A549 (cell line): Measurements from ENCODE around the gene TCF4. TPM values are rescaled to one million over a fixed set of nuclear protein-coding genes. Genes with fewer than 3 reads are reported as not detected.

Source experiments
- ATAC-seq, 2 experiments: fragments of 200-7000 bp in 1 of 2; fragments of >200 bp in 1 of 2; cut with Nextera tagmentation in 1 of 2; cut with Tn5 transposase in 1 of 2; 3 replicates each; pipeline versions ENCODE4 v1.8.0 to v1.9.1; 2018 to 2020; ENCODE audit warnings: mild to moderate bottlenecking in 1 of 2, moderate library complexity in 1 of 2
- CTCF ChIA-PET: fragments of 300-600 bp; sonication (Branson Sonifier 250); formaldehyde crosslinking; extraction: SDS; loops from one replicate; lab custom pipeline; 2021; ENCODE audit warnings: antibody characterized with exemption, inconsistent platforms; lab: Yijun Ruan, JAX
- POLR2A ChIA-PET: fragments of 350-600 bp; formaldehyde crosslinking; extraction: SDS; loops from one replicate; lab custom pipeline; 2021; ENCODE audit warnings: antibody characterized with exemption, inconsistent platforms; lab: Yijun Ruan, JAX
- DNase-seq, 2 experiments: peaks; one replicate each; pipeline versions ENCODE4 v3.0.0 to v3.0.0-alpha.2; 2011 to 2016; ENCODE audit warnings: low read depth in 1 of 2, low spot score in 1 of 2
- FAIRE-seq: peaks from 2 replicates; lab custom pipeline; 2011; peaks lifted over from hg19 to GRCh38; lab: Jason Lieb, UNC
- H3K27ac ChIP-seq, 2 experiments: fragments of >200 bp; sonication (Bioruptor Twin); formaldehyde crosslinking; 3 replicates each; pipeline ENCODE4 v1.5.1; 2016 to 2017
- H3K4me1 ChIP-seq: fragments of >200 bp; sonication (Bioruptor Twin); formaldehyde crosslinking; 3 replicates; pipeline ENCODE4 v1.6.1; 2016
- H3K4me2 ChIP-seq: fragments of >200 bp; sonication (Bioruptor Twin); formaldehyde crosslinking; 3 replicates; pipeline ENCODE4 v1.6.1; 2016
- H3K4me3 ChIP-seq: fragments of >200 bp; sonication (Bioruptor Twin); formaldehyde crosslinking; 3 replicates; pipeline ENCODE4 v1.5.1; 2016
- H3K9me3 ChIP-seq: fragments of >200 bp; sonication (Bioruptor Twin); formaldehyde crosslinking; 3 replicates; pipeline ENCODE4 v1.6.1; 2016
- CBX2 ChIP-seq: fragments of 200-600 bp; sonication (generic); IDR thresholded peaks from 2 replicates; pipeline ENCODE4 v1.6.1; 2016; ENCODE audit warnings: low read depth, mild to moderate bottlenecking, borderline replicate concordance
- CBX8 ChIP-seq: fragments of 200-600 bp; sonication (generic); IDR thresholded peaks from 2 replicates; pipeline ENCODE4 v1.6.1; 2016
- EHMT2 ChIP-seq: fragments of 200-600 bp; sonication (generic); IDR thresholded peaks from 2 replicates; pipeline ENCODE4 v1.6.1; 2016; ENCODE audit warnings: antibody characterized with exemption, low read depth, mild to moderate bottlenecking, moderate library complexity
- FOSB ChIP-seq: fragments of 250-450 bp; sonication (Bioruptor Pico); IDR thresholded peaks from 2 replicates; pipeline ENCODE4 v1.5.0; 2020; ENCODE audit warnings: mild to moderate bottlenecking, moderate library complexity
- FOSL2 ChIP-seq, 2 experiments: fragments of 450-650 bp in 1 of 2; fragments of >200 bp in 1 of 2; sonication (Bioruptor Twin) in 1 of 2; formaldehyde crosslinking; IDR thresholded peaks; 2 replicates each; pipeline versions ENCODE4 v1.5.0 to v1.6.1; 2016 to 2020; ENCODE audit warnings: mild to moderate bottlenecking in 1 of 2, moderate library complexity in 1 of 2
- FOXS1 ChIP-seq: fragments of 250-450 bp; sonication (Bioruptor Pico); IDR thresholded peaks from 2 replicates; pipeline ENCODE4 v1.5.0; 2020; ENCODE audit warnings: mild to moderate bottlenecking, moderate library complexity
- HDAC2 ChIP-seq: fragments of 200-600 bp; sonication (generic); IDR thresholded peaks from 2 replicates; pipeline ENCODE4 v1.6.1; 2016
- HEYL ChIP-seq: fragments of 250-450 bp; sonication (Bioruptor Pico); IDR thresholded peaks from 2 replicates; pipeline ENCODE4 v1.8.0; 2021; ENCODE audit warnings: mild to moderate bottlenecking, moderate library complexity
- HMGXB4 ChIP-seq: fragments of 250-450 bp; sonication (Bioruptor Pico); IDR thresholded peaks from 2 replicates; pipeline ENCODE4 v1.5.0; 2021; ENCODE audit warnings: mild to moderate bottlenecking, moderate library complexity, borderline replicate concordance
- HOXA7 ChIP-seq: fragments of 250-450 bp; sonication (Bioruptor Pico); IDR thresholded peaks from 2 replicates; pipeline ENCODE4 v1.5.0; 2020; ENCODE audit warnings: mild to moderate bottlenecking, moderate library complexity
- HOXB5 ChIP-seq: fragments of 250-450 bp; sonication (Bioruptor Pico); IDR thresholded peaks from 2 replicates; pipeline ENCODE4 v1.5.0; 2020; ENCODE audit warnings: mild to moderate bottlenecking, moderate library complexity
- JUN ChIP-seq, 2 experiments: fragments of >200 bp; sonication (Bioruptor Twin); formaldehyde crosslinking; IDR thresholded peaks; 2 replicates in 1 of 2; 3 replicates in 1 of 2; pipeline ENCODE4 v1.6.1; 2016 to 2017
- KDM5A ChIP-seq: fragments of 200-600 bp; sonication (generic); IDR thresholded peaks from 2 replicates; pipeline ENCODE4 v1.6.1; 2016; ENCODE audit warnings: antibody characterized with exemption, mild to moderate bottlenecking
- MAFK ChIP-seq: fragments of 450-650 bp; IDR thresholded peaks from 2 replicates; pipeline ENCODE4 v1.6.1; 2014; ENCODE audit not compliant: partially characterized antibody
- NR3C1 ChIP-seq: fragments of >200 bp; sonication (Bioruptor Twin); formaldehyde crosslinking; IDR thresholded peaks from 3 replicates; pipeline ENCODE4 v1.6.1; 2017
- POLR2AphosphoS2 ChIP-seq: conservative IDR thresholded peaks from 2 replicates; pipeline ENCODE4 v1.6.1; 2012; ENCODE audit warnings: low read length, improper control_type of control experiment, inconsistent platforms
- RCOR1 ChIP-seq: fragments of 150-350 bp; IDR thresholded peaks from 2 replicates; pipeline ENCODE4 v1.6.1; 2014; ENCODE audit warnings: antibody characterized with exemption, low read length, low read depth
- RFX5 ChIP-seq: fragments of 450-650 bp; IDR thresholded peaks from 2 replicates; pipeline ENCODE4 v1.7.1; 2014; ENCODE audit warnings: antibody characterized with exemption, mild to moderate bottlenecking, moderate library complexity
- SREBF2 ChIP-seq: fragments of 450-650 bp; IDR thresholded peaks from 2 replicates; pipeline ENCODE4 v1.6.1; 2014; ENCODE audit warnings: mild to moderate bottlenecking, moderate library complexity
- ZNF302 ChIP-seq: fragments of 250-450 bp; sonication (Bioruptor Pico); IDR thresholded peaks from 2 replicates; pipeline ENCODE4 v1.9.0; 2021; ENCODE audit warnings: inconsistent platforms, mild to moderate bottlenecking, moderate library complexity
- WGBS: methylation state at CpG from one replicate; pipeline ENCODE4 v1.1.6; 2017; ENCODE audit errors: missing lambda C conversion rate; 5-methylcytosine and 5-hydroxymethylcytosine counted together
- polyA plus RNA-seq, 4 experiments: library from polyadenylated mRNA; depleted of rRNA in 3 of 4; stranded (reverse); fragments of >200 nt; fragmentation: RNase III in 1 of 4; extraction: RNeasy Plus Mini Kit Qiagen cat#74134 plus additional on column Dnase treatment in 1 of 4; gene quantifications; 2 replicates in 3 of 4; 3 replicates in 1 of 4; pipeline ENCODE4 v1.2.3, GENCODE V29; 2011 to 2017
- TF ChIP-seq, protein P1 (sequence below): fragments of 200-600 bp; sonication (generic); IDR thresholded peaks from 2 replicates; pipeline ENCODE4 v1.6.1; 2016; ENCODE audit warnings: antibody characterized with exemption, mild to moderate bottlenecking, moderate library complexity
- TF ChIP-seq, protein P2 (sequence below): IDR thresholded peaks from 2 replicates; pipeline ENCODE4 v1.6.1; 2012
- TF ChIP-seq, protein P3 (sequence below): fragments of 150-350 bp; IDR thresholded peaks from 2 replicates; pipeline ENCODE4 v1.6.1; 2014; ENCODE audit warnings: low read depth, mild to moderate bottlenecking, low read length

TCF4 gene
- polyA plus RNA-seq, 2 of the 4 experiments (the other 2 are of a cell fraction) = 3.0 to 4.0 TPM

GRCh38 chr18:55449412-55450140 lies 138.4 kb downstream of the TCF4 start:
- Histone ChIP-seq H3K4me3 (no peak overlapping the region), H3K27ac (no peak overlapping the region), H3K9me3 (peaks cover 2% of the 10 kb centered on the region; the same call in 1 of the 3 replicates), H3K4me2 (no peak overlapping the region), H3K4me1 (no peaks in the 10 kb centered on the region)
- TF ChIP-seq SREBF2 = no peak
- WGBS = 51% methylated on average over 8 of the region's 8 CpGs
- ATAC-seq (no peak), DNase-seq (no peak), FAIRE-seq (no peak)
- ChIA-PET CTCF (no interaction called here), POLR2A (no interaction called here)

GRCh38 chr18:55448420-55448819 lies 139.6 kb downstream of the TCF4 start:
- no peak for TF ChIP-seq KDM5A
- TF ChIP-seq MAFK = no peak
- no peak for TF ChIP-seq ZNF302 (CRISPR knock-in tag)
- TF ChIP-seq, protein P1, sequence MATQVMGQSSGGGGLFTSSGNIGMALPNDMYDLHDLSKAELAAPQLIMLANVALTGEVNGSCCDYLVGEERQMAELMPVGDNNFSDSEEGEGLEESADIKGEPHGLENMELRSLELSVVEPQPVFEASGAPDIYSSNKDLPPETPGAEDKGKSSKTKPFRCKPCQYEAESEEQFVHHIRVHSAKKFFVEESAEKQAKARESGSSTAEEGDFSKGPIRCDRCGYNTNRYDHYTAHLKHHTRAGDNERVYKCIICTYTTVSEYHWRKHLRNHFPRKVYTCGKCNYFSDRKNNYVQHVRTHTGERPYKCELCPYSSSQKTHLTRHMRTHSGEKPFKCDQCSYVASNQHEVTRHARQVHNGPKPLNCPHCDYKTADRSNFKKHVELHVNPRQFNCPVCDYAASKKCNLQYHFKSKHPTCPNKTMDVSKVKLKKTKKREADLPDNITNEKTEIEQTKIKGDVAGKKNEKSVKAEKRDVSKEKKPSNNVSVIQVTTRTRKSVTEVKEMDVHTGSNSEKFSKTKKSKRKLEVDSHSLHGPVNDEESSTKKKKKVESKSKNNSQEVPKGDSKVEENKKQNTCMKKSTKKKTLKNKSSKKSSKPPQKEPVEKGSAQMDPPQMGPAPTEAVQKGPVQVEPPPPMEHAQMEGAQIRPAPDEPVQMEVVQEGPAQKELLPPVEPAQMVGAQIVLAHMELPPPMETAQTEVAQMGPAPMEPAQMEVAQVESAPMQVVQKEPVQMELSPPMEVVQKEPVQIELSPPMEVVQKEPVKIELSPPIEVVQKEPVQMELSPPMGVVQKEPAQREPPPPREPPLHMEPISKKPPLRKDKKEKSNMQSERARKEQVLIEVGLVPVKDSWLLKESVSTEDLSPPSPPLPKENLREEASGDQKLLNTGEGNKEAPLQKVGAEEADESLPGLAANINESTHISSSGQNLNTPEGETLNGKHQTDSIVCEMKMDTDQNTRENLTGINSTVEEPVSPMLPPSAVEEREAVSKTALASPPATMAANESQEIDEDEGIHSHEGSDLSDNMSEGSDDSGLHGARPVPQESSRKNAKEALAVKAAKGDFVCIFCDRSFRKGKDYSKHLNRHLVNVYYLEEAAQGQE = no peak
- no peak for TF ChIP-seq JUN (IDR thresholded peaks at IDR 0.05)
- no peak for TF ChIP-seq CBX2
- no peak for TF ChIP-seq NR3C1
- TF ChIP-seq CBX8 = no peak
- TF ChIP-seq RCOR1 = no peak
- no peak for TF ChIP-seq HMGXB4 (CRISPR knock-in tag)
- TF ChIP-seq EHMT2 = no peak
- TF ChIP-seq, protein P2, sequence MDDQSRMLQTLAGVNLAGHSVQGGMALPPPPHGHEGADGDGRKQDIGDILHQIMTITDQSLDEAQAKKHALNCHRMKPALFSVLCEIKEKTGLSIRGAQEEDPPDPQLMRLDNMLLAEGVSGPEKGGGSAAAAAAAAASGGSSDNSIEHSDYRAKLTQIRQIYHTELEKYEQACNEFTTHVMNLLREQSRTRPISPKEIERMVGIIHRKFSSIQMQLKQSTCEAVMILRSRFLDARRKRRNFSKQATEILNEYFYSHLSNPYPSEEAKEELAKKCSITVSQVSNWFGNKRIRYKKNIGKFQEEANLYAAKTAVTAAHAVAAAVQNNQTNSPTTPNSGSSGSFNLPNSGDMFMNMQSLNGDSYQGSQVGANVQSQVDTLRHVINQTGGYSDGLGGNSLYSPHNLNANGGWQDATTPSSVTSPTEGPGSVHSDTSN = no peak
- no peak for TF ChIP-seq HOXA7 (CRISPR knock-in tag)
- no peak for TF ChIP-seq HDAC2
- TF ChIP-seq FOSB (CRISPR knock-in tag) = no peak
- H3K4me2 ChIP-seq = no peak overlapping the region
- no peak overlapping the region for H3K4me3 ChIP-seq
- FAIRE-seq (no peak), ATAC-seq (no peak), DNase-seq (no peak)
- no peak overlapping the region for H3K27ac ChIP-seq
- ChIA-PET CTCF (no interaction called here), POLR2A (no interaction called here)
- H3K9me3 ChIP-seq = peaks cover 2% of the 10 kb centered on the region; the same call in 1 of the 3 replicates
- no peaks in the 10 kb centered on the region for H3K4me1 ChIP-seq
- 77% methylated on average over 4 of the region's 4 CpGs for WGBS

DNA sequence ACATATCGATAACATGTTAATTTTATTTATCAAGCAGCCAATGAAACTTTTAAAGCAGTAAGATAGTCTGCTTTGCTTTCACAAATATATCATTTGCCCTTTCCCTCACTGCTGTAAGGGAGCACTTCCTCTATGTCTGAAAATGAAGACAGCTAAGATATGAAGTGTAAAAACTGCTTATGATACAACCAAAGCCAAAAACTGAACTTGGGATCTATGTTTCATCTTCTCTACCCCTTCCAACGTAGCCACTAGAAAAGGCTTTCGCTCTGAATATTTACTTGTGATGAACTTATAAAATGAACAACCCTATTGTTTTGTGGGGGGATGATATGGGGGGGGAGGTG lies 140.3 kb downstream of the TCF4 start:
- Histone ChIP-seq H3K4me1 (no peaks in the 10 kb centered on the region), H3K4me3 (no peak overlapping the region), H3K27ac (no peak overlapping the region), H3K9me3 (peaks cover 2% of the 10 kb centered on the region; the same call in 1 of the 3 replicates), H3K4me2 (no peak overlapping the region)
- ChIA-PET CTCF (no interaction called here), POLR2A (no interaction called here)
- no peak for FAIRE-seq
- no peak for DNase-seq
- ATAC-seq = no peak
- 68% methylated on average over 3 of the region's 3 CpGs for WGBS
- TF ChIP-seq FOSL2 (IDR thresholded peaks at IDR 0.05) (no peak), FOSL2 (CRISPR knock-in tag; IDR thresholded peaks at IDR 0.05) (no peak), HEYL (CRISPR knock-in tag) (no peak), HDAC2 (no peak), FOXS1 (CRISPR knock-in tag) (no peak), POLR2AphosphoS2 (no peak), RFX5 (no peak), HOXB5 (CRISPR knock-in tag) (no peak)
- TF ChIP-seq, protein P1 = no peak
- TF ChIP-seq, protein P3, sequence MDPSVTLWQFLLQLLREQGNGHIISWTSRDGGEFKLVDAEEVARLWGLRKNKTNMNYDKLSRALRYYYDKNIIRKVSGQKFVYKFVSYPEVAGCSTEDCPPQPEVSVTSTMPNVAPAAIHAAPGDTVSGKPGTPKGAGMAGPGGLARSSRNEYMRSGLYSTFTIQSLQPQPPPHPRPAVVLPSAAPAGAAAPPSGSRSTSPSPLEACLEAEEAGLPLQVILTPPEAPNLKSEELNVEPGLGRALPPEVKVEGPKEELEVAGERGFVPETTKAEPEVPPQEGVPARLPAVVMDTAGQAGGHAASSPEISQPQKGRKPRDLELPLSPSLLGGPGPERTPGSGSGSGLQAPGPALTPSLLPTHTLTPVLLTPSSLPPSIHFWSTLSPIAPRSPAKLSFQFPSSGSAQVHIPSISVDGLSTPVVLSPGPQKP = no peak
